WTC11 (cell line): ENCODE results near the gene TMEM59L. TPM values are rescaled to one million over a fixed set of nuclear protein-coding genes. Genes with fewer than 3 reads are reported as not detected.

Experiments
- ATAC-seq: fragments of 200-7000 bp; cut with Tn5 transposase; 2 replicates; pipeline ENCODE4 v1.10.0; 2021; ENCODE audit warnings: mild to moderate bottlenecking, moderate library complexity
- CTCF ChIA-PET: fragments of 300-600 bp; sonication (Branson Sonifier 250); formaldehyde crosslinking; loops from one replicate; lab custom pipeline; 2021; ENCODE audit warnings: antibody characterized with exemption; lab: Charles Lee
- POLR2A ChIA-PET: fragments of 350-600 bp; sonication (Branson Sonifier 250); formaldehyde crosslinking; loops from one replicate; lab custom pipeline; 2021; ENCODE audit warnings: antibody characterized with exemption; lab: Charles Lee
- DNase-seq: peaks from one replicate; pipeline ENCODE4 v3.0.0; 2021; ENCODE audit warnings: low spot score
- H3K27ac Mint-ChIP-seq: 2 replicates; pipeline ENCODE4 v1.8.0; 2021; ENCODE audit warnings: mixed read lengths
- H3K27me3 Mint-ChIP-seq: 2 replicates; pipeline ENCODE4 v1.8.0; 2021; ENCODE audit warnings: low read depth, mild to moderate bottlenecking, moderate library complexity, mixed read lengths
- H3K36me3 Mint-ChIP-seq: 2 replicates; pipeline ENCODE4 v1.8.0; 2021; ENCODE audit warnings: mixed read lengths
- H3K4me1 Mint-ChIP-seq: 2 replicates; pipeline ENCODE4 v1.8.0; 2022; ENCODE audit warnings: mixed read lengths
- H3K4me3 Mint-ChIP-seq: 2 replicates; pipeline ENCODE4 v1.8.0; 2021; ENCODE audit warnings: mild to moderate bottlenecking, moderate library complexity, mixed read lengths
- H3K9me3 Mint-ChIP-seq: 2 replicates; pipeline ENCODE4 v1.8.0; 2021; ENCODE audit warnings: mixed read lengths
- FOXP1 ChIP-seq: sonication (generic); formaldehyde crosslinking; IDR thresholded peaks from 2 replicates; pipeline ENCODE4 v1.8.0; 2022; ENCODE audit warnings: missing genetic modification reagents, mild to moderate bottlenecking, moderate library complexity, borderline replicate concordance
- GABPB1 ChIP-seq: sonication (generic); formaldehyde crosslinking; IDR thresholded peaks from 2 replicates; pipeline ENCODE4 v1.8.1; 2023; ENCODE audit warnings: mild to moderate bottlenecking, missing genetic modification reagents
- GRHL2 ChIP-seq: fragments of 250-450 bp; sonication (Bioruptor Pico); IDR thresholded peaks from 2 replicates; pipeline ENCODE4 v1.8.0; 2022; ENCODE audit warnings: mild to moderate bottlenecking, moderate library complexity; ENCODE audit not compliant: insufficient replicate concordance, severe bottlenecking
- GTF2I ChIP-seq: fragments of 250-450 bp; sonication (Bioruptor Pico); conservative IDR thresholded peaks from 2 replicates; pipeline ENCODE4 v1.4.0; 2021; ENCODE audit warnings: mild to moderate bottlenecking
- NFE2L1 ChIP-seq: sonication (generic); formaldehyde crosslinking; IDR thresholded peaks from 2 replicates; pipeline ENCODE4 v1.8.1; 2023; ENCODE audit warnings: missing genetic modification reagents
- NR3C1 ChIP-seq: sonication (generic); formaldehyde crosslinking; conservative IDR thresholded peaks from 2 replicates; pipeline ENCODE4 v1.8.1; 2023; ENCODE audit warnings: low read depth, mild to moderate bottlenecking, missing genetic modification reagents
- OVOL2 ChIP-seq: fragments of 250-450 bp; sonication (Bioruptor Pico); IDR thresholded peaks from 2 replicates; pipeline ENCODE4 v1.9.0; 2021; ENCODE audit warnings: mild to moderate bottlenecking, borderline replicate concordance
- RORB ChIP-seq: fragments of 250-450 bp; sonication (Bioruptor Pico); IDR thresholded peaks from 2 replicates; pipeline ENCODE4 v1.9.0; 2021; ENCODE audit warnings: mild to moderate bottlenecking
- TCF7 ChIP-seq: sonication (generic); formaldehyde crosslinking; IDR thresholded peaks from 2 replicates; pipeline ENCODE4 v1.8.0; 2022; ENCODE audit warnings: mild to moderate bottlenecking, low read depth, missing genetic modification reagents, moderate library complexity
- TEAD4 ChIP-seq: sonication (generic); formaldehyde crosslinking; IDR thresholded peaks from 2 replicates; pipeline ENCODE4 v1.8.0; 2022; ENCODE audit warnings: mild to moderate bottlenecking, missing genetic modification reagents
- TP53 ChIP-seq: sonication (generic); formaldehyde crosslinking; IDR thresholded peaks from 2 replicates; pipeline ENCODE4 v1.8.1; 2023; ENCODE audit warnings: mild to moderate bottlenecking, missing genetic modification reagents
- ZNF121 ChIP-seq: sonication (generic); formaldehyde crosslinking; IDR thresholded peaks from 2 replicates; pipeline ENCODE4 v1.8.0; 2023; ENCODE audit warnings: missing genetic modification reagents
- ZNF232 ChIP-seq: sonication (generic); formaldehyde crosslinking; IDR thresholded peaks from 2 replicates; pipeline ENCODE4 v1.8.0; 2022; ENCODE audit warnings: mild to moderate bottlenecking, missing genetic modification reagents
- ZNF416 ChIP-seq: fragments of 250-450 bp; sonication (Bioruptor Pico); IDR thresholded peaks from 2 replicates; pipeline ENCODE4 v1.9.0; 2021; ENCODE audit warnings: mild to moderate bottlenecking, inconsistent platforms
- total RNA-seq: library from RNA; stranded (reverse); gene quantifications from 3 replicates; pipeline ENCODE4 v1.2.3, GENCODE V29; 2021
- TF ChIP-seq, protein P1 (sequence below): fragments of 250-450 bp; sonication (Bioruptor Pico); IDR thresholded peaks from 2 replicates; pipeline ENCODE4 v1.9.0; 2021; ENCODE audit warnings: mild to moderate bottlenecking
- TF ChIP-seq, protein P2 (sequence below): sonication (generic); formaldehyde crosslinking; IDR thresholded peaks from 2 replicates; pipeline ENCODE4 v1.8.0; 2022; ENCODE audit warnings: mild to moderate bottlenecking, missing genetic modification reagents
- TF ChIP-seq, protein P3 (sequence below): sonication (generic); formaldehyde crosslinking; IDR thresholded peaks from 2 replicates; pipeline ENCODE4 v1.8.1; 2022; ENCODE audit warnings: low read depth, missing genetic modification reagents, borderline replicate concordance
- TF ChIP-seq, protein P4 (sequence below): sonication (generic); formaldehyde crosslinking; IDR thresholded peaks from 2 replicates; pipeline ENCODE4 v1.8.0; 2022; ENCODE audit warnings: mild to moderate bottlenecking, missing genetic modification reagents
- TF ChIP-seq, protein P5 (sequence below): sonication (generic); formaldehyde crosslinking; conservative IDR thresholded peaks from 2 replicates; pipeline ENCODE4 v1.8.1; 2022; ENCODE audit warnings: mild to moderate bottlenecking, missing genetic modification reagents
- TF ChIP-seq, protein P6 (sequence below): sonication (generic); formaldehyde crosslinking; IDR thresholded peaks from 2 replicates; pipeline ENCODE4 v1.8.0; 2022; ENCODE audit warnings: mild to moderate bottlenecking, missing genetic modification reagents
- TF ChIP-seq, protein P7 (sequence below): fragments of 250-450 bp; sonication (Bioruptor Pico); IDR thresholded peaks from 2 replicates; pipeline ENCODE4 v1.9.0; 2021; ENCODE audit warnings: mild to moderate bottlenecking, borderline replicate concordance

Gene TMEM59L
- total RNA-seq, 1 experiment from 2014 or later = 14.8 TPM

DNA sequence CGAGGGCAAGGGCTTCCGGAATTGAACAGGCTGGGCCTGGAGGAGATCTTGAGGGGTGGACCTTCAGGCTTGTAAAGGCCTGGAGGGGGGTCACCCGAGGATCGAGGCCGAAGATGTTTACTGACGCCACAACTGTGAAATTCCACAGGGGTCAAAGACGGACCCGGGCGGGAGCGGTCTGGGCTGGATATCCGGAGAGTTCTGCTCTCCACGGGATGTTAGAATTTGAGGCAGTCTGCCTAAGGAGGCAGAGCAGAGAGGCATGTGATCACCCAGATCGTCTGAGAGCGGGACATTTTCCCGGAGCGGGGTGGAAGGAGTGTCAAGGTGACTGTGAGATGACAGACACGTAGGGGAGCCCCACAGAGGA, 37.3 kb downstream of the TMEM59L start:
- H3K27ac Mint-ChIP-seq = peak overlapping the region; percentile 44
- no peaks in the 10 kb centered on the region for H3K36me3 Mint-ChIP-seq
- CTCF ChIA-PET = interaction anchor here (1.7 kb wide), 1 partner anchor 161 kb away, joined by 3 read pairs; no protein-coding TSS in a partner anchor
- TF ChIP-seq, protein P1, sequence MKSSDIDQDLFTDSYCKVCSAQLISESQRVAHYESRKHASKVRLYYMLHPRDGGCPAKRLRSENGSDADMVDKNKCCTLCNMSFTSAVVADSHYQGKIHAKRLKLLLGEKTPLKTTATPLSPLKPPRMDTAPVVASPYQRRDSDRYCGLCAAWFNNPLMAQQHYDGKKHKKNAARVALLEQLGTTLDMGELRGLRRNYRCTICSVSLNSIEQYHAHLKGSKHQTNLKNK (CRISPR knock-in tag) = no peak
- TF ChIP-seq TEAD4 (CRISPR knock-in tag) = no peak
- TF ChIP-seq, protein P2, sequence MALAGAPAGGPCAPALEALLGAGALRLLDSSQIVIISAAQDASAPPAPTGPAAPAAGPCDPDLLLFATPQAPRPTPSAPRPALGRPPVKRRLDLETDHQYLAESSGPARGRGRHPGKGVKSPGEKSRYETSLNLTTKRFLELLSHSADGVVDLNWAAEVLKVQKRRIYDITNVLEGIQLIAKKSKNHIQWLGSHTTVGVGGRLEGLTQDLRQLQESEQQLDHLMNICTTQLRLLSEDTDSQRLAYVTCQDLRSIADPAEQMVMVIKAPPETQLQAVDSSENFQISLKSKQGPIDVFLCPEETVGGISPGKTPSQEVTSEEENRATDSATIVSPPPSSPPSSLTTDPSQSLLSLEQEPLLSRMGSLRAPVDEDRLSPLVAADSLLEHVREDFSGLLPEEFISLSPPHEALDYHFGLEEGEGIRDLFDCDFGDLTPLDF = no peak
- TF ChIP-seq GTF2I (CRISPR knock-in tag) = no peak
- TF ChIP-seq TCF7 (CRISPR knock-in tag) = no peak
- TF ChIP-seq, all 79 proteins: peak for 0
- peaks cover 3% of the 10 kb centered on the region; the same call in 1 of the 2 replicates for H3K27me3 Mint-ChIP-seq
- ATAC-seq (no peak), DNase-seq (no peak)
- no peak overlapping the region for H3K4me3 Mint-ChIP-seq
- H3K4me1 Mint-ChIP-seq = peaks cover 39% of the 10 kb centered on the region
- no peaks in the 10 kb centered on the region for H3K9me3 Mint-ChIP-seq
- POLR2A ChIA-PET = no interaction called here

DNA sequence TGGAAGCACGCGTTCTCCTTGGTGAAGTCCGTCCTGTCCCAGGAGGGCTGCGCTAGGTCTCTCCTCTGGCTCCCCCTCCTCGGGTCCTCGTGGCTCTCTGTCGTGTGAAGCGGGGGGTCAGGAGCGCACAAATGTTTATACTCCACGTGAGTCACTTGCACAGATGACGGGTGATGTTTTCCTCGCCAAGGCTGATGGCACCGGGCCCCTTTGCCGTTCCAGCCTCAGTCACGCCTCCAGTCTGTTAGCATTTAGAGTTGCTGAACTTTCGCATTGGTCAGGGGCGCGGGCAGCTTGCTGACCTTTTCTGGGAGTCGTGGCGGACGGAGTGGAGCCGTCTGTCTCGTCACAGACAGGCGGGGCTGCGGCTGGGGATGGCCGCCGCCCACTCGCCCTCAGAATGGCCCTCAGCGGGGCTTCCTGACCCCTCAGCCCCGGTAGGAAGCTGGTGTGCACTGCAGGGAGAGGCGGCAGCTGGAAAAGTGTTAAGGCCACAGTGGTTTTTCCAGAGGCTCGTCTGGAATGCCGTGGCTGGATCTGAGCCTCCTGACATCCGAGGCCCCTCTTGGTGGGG, 37.9 kb downstream of the TMEM59L start:
- Mint-ChIP-seq H3K4me3 (no peak overlapping the region), H3K27ac (peak overlapping the region; percentile 79)
- ATAC-seq = no peak
- TF ChIP-seq NR3C1 (CRISPR knock-in tag) (no peak), FOXP1 (no peak), GRHL2 (CRISPR knock-in tag) (no peak), OVOL2 (CRISPR knock-in tag) (no peak), NFE2L1 (CRISPR knock-in tag) (no peak), ZNF416 (CRISPR knock-in tag) (no peak), ZNF121 (CRISPR knock-in tag) (no peak), TP53 (CRISPR knock-in tag) (no peak), GABPB1 (CRISPR knock-in tag) (no peak), ZNF232 (CRISPR knock-in tag) (no peak), RORB (no peak)
- TF ChIP-seq, protein P3, sequence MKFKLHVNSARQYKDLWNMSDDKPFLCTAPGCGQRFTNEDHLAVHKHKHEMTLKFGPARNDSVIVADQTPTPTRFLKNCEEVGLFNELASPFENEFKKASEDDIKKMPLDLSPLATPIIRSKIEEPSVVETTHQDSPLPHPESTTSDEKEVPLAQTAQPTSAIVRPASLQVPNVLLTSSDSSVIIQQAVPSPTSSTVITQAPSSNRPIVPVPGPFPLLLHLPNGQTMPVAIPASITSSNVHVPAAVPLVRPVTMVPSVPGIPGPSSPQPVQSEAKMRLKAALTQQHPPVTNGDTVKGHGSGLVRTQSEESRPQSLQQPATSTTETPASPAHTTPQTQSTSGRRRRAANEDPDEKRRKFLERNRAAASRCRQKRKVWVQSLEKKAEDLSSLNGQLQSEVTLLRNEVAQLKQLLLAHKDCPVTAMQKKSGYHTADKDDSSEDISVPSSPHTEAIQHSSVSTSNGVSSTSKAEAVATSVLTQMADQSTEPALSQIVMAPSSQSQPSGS (CRISPR knock-in tag) = no peak
- TF ChIP-seq, protein P4, sequence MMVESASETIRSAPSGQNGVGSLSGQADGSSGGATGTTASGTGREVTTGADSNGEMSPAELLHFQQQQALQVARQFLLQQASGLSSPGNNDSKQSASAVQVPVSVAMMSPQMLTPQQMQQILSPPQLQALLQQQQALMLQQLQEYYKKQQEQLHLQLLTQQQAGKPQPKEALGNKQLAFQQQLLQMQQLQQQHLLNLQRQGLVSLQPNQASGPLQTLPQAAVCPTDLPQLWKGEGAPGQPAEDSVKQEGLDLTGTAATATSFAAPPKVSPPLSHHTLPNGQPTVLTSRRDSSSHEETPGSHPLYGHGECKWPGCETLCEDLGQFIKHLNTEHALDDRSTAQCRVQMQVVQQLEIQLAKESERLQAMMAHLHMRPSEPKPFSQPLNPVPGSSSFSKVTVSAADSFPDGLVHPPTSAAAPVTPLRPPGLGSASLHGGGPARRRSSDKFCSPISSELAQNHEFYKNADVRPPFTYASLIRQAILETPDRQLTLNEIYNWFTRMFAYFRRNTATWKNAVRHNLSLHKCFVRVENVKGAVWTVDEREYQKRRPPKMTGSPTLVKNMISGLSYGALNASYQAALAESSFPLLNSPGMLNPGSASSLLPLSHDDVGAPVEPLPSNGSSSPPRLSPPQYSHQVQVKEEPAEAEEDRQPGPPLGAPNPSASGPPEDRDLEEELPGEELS = no peak
- TF ChIP-seq, protein P5, sequence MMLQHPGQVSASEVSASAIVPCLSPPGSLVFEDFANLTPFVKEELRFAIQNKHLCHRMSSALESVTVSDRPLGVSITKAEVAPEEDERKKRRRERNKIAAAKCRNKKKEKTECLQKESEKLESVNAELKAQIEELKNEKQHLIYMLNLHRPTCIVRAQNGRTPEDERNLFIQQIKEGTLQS (CRISPR knock-in tag) = no peak
- TF ChIP-seq, protein P6, sequence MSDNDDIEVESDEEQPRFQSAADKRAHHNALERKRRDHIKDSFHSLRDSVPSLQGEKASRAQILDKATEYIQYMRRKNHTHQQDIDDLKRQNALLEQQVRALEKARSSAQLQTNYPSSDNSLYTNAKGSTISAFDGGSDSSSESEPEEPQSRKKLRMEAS (CRISPR knock-in tag) = no peak
- TF ChIP-seq, protein P7, sequence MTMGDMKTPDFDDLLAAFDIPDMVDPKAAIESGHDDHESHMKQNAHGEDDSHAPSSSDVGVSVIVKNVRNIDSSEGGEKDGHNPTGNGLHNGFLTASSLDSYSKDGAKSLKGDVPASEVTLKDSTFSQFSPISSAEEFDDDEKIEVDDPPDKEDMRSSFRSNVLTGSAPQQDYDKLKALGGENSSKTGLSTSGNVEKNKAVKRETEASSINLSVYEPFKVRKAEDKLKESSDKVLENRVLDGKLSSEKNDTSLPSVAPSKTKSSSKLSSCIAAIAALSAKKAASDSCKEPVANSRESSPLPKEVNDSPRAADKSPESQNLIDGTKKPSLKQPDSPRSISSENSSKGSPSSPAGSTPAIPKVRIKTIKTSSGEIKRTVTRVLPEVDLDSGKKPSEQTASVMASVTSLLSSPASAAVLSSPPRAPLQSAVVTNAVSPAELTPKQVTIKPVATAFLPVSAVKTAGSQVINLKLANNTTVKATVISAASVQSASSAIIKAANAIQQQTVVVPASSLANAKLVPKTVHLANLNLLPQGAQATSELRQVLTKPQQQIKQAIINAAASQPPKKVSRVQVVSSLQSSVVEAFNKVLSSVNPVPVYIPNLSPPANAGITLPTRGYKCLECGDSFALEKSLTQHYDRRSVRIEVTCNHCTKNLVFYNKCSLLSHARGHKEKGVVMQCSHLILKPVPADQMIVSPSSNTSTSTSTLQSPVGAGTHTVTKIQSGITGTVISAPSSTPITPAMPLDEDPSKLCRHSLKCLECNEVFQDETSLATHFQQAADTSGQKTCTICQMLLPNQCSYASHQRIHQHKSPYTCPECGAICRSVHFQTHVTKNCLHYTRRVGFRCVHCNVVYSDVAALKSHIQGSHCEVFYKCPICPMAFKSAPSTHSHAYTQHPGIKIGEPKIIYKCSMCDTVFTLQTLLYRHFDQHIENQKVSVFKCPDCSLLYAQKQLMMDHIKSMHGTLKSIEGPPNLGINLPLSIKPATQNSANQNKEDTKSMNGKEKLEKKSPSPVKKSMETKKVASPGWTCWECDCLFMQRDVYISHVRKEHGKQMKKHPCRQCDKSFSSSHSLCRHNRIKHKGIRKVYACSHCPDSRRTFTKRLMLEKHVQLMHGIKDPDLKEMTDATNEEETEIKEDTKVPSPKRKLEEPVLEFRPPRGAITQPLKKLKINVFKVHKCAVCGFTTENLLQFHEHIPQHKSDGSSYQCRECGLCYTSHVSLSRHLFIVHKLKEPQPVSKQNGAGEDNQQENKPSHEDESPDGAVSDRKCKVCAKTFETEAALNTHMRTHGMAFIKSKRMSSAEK (CRISPR knock-in tag) = no peak

More for the DNA sequence above, 37.9 kb downstream of the TMEM59L start:
- H3K27me3 Mint-ChIP-seq = peaks cover 3% of the 10 kb centered on the region; the same call in 1 of the 2 replicates
- H3K4me1 Mint-ChIP-seq = peaks cover 34% of the 10 kb centered on the region
- POLR2A ChIA-PET = no interaction called here
- no peak for DNase-seq
- no peaks in the 10 kb centered on the region for H3K9me3 Mint-ChIP-seq
- H3K36me3 Mint-ChIP-seq = no peaks in the 10 kb centered on the region
- CTCF ChIA-PET = interaction anchor here (1.0 kb wide), 1 partner anchor 10 kb away, joined by 3 read pairs; no protein-coding TSS in a partner anchor
